Naive thymus-derived CD8-positive, alpha-beta T cell (primary cell): ENCODE results near the gene SLC25A29. TPM values are rescaled to one million over a fixed set of nuclear protein-coding genes. Genes with fewer than 3 reads are reported as not detected.
A peak's percentile ranks its signal among the peaks of the same experiment; 100 is the strongest.
"Not testable (repeated sequence)": the region's sequence is repeated elsewhere in the genome, so short reads cannot be mapped to it uniquely, and the experiment has no call there.

ENCODE experiments used
- ATAC-seq, 2 donors: fragments of 150-1000 bp; cut with Tn5 transposase in 1 of 2; sonication (Bioruptor Pico), chemical (Tn5 transposase) in 1 of 2; 1 replicate in 1 of 2; 2 replicates in 1 of 2; pipeline ENCODE4 v1.10.0; 2021; ENCODE audit warnings: mild to moderate bottlenecking in 2 of 2, moderate library complexity in 2 of 2
- POLR2A ChIA-PET: fragments of 350-600 bp; sonication (Branson Sonifier 250); formaldehyde crosslinking; loops from one replicate; lab custom pipeline; 2021; ENCODE audit warnings: antibody characterized with exemption; lab: Charles Lee
- DNase-seq, 10 donors: peaks; one replicate each; pipeline versions ENCODE4 v3.0.0 to v3.0.0-alpha.2; 2020 to 2022
- H3K27ac Mint-ChIP-seq, 10 donors: one replicate each; pipeline ENCODE4 v1.8.0; 2020 to 2022; ENCODE audit warnings: mild to moderate bottlenecking in 10 of 10, mixed read lengths in 10 of 10, moderate library complexity in 4 of 10, inconsistent platforms in 1 of 10
- H3K27me3 Mint-ChIP-seq, 5 donors: one replicate each; pipeline ENCODE4 v1.8.0; 2021 to 2022; ENCODE audit warnings: mixed read lengths in 5 of 5
- H3K36me3 Mint-ChIP-seq, 3 donors: one replicate each; pipeline ENCODE4 v1.8.0; 2020 to 2022; ENCODE audit warnings: mixed read lengths in 3 of 3, mild to moderate bottlenecking in 2 of 3, inconsistent platforms in 1 of 3
- H3K4me1 Mint-ChIP-seq, 4 donors: one replicate each; pipeline ENCODE4 v1.8.0; 2021 to 2022; ENCODE audit warnings: mixed read lengths in 4 of 4
- H3K4me3 Mint-ChIP-seq, 10 donors: one replicate each; pipeline ENCODE4 v1.8.0; 2020 to 2022; ENCODE audit warnings: mild to moderate bottlenecking in 10 of 10, mixed read lengths in 10 of 10, moderate library complexity in 6 of 10, inconsistent platforms in 1 of 10
- H3K9me3 Mint-ChIP-seq, 9 donors: one replicate each; pipeline ENCODE4 v1.8.0; 2020 to 2022; ENCODE audit warnings: mixed read lengths in 9 of 9, mild to moderate bottlenecking in 3 of 9, inconsistent platforms in 1 of 9, moderate library complexity in 1 of 9
- polyA plus RNA-seq, 3 donors: library from polyadenylated mRNA; unstranded; fragments of 300-500 nt; fragmentation: Illumina TruSeq; gene quantifications; one replicate each; pipeline ENCODE4 v1.2.3, GENCODE V29; 2021
- total RNA-seq, 8 experiments: library from RNA in 2 of 8; stranded (reverse) in 2 of 8; gene quantifications; one replicate each; pipeline ENCODE4 v1.2.3 and lab custom pipeline; 2021 to 2026

SLC25A29 gene
- total and polyA plus RNA-seq, 5 experiments from 2014 or later, result 2.7 to 18.5 (median 8.8) TPM

- Mint-ChIP-seq H3K27ac (peak overlapping the region in 1 of 10 donors; percentile 19), H3K27me3 (no peaks in the 10 kb centered on the region), H3K9me3 (no peaks in the 10 kb centered on the region), H3K4me3 (peak overlapping the region in 3 of 10 donors; percentile 45 to 89 (median 52)), H3K4me1 (peaks cover 12 to 50% (median 16%) of the 10 kb centered on the region in 4 donors), H3K36me3 (no peaks in the 10 kb centered on the region)
- POLR2A ChIA-PET, result interaction anchor here (1.4 kb wide), 1 partner anchor 11 kb away, joined by 5 read pairs; no protein-coding TSS in a partner anchor
- ATAC-seq (no peak), DNase-seq (no peak)
Measured at GRCh38 chr14:100303925-100304324, 2.3 kb downstream of the SLC25A29 start.

- no peak for DNase-seq
- H3K27ac Mint-ChIP-seq, result peak overlapping the region in 1 of 10 donors; percentile 21
- no peaks in the 10 kb centered on the region for H3K9me3 Mint-ChIP-seq
- H3K4me1 Mint-ChIP-seq, result peaks cover 12 to 44% (median 15%) of the 10 kb centered on the region in 4 donors
- no peaks in the 10 kb centered on the region for H3K27me3 Mint-ChIP-seq
- POLR2A ChIA-PET, result interaction anchor here (1.4 kb wide), 1 partner anchor 10 kb away, joined by 5 read pairs; no protein-coding TSS in a partner anchor
- ATAC-seq, result no peak
- H3K36me3 Mint-ChIP-seq, result no peaks in the 10 kb centered on the region
- H3K4me3 Mint-ChIP-seq, result no peak overlapping the region
Measured at GRCh38 chr14:100303179-100303578, 3.1 kb downstream of the SLC25A29 start.

GRCh38 chr14:100302616-100303015 is 3.6 kb downstream of the SLC25A29 start:
- ATAC-seq (no peak), DNase-seq (no peak)
- peak overlapping the region in 1 of 10 donors; percentile 41 for H3K4me3 Mint-ChIP-seq
- no peaks in the 10 kb centered on the region for H3K36me3 Mint-ChIP-seq
- peaks cover 10 to 43% (median 16%) of the 10 kb centered on the region in 4 donors for H3K4me1 Mint-ChIP-seq
- H3K27ac Mint-ChIP-seq, result peak overlapping the region in 1 of 10 donors; percentile 55
- no peaks in the 10 kb centered on the region for H3K27me3 Mint-ChIP-seq
- POLR2A ChIA-PET, result interaction anchor here (1.4 kb wide), 1 partner anchor 10 kb away, joined by 5 read pairs; no protein-coding TSS in a partner anchor
- no peaks in the 10 kb centered on the region for H3K9me3 Mint-ChIP-seq

- POLR2A ChIA-PET, result no interaction called here
- H3K27ac Mint-ChIP-seq, result no peak overlapping the region
Measured at GRCh38 chr14:100299238-100299560, 7.0 kb downstream of the SLC25A29 start.

GRCh38 chr14:100298551-100299237 is 7.5 kb downstream of the SLC25A29 start:
- Mint-ChIP-seq H3K36me3 (no peaks in the 10 kb centered on the region), H3K27me3 (no peaks in the 10 kb centered on the region), H3K4me1 (peaks cover 0 to 24% (median 9%) of the 10 kb centered on the region in 4 donors), H3K4me3 (no peak overlapping the region), H3K27ac (no peak overlapping the region), H3K9me3 (no peaks in the 10 kb centered on the region)
- peak in 1 of 10 donors; percentile 63 for DNase-seq
- POLR2A ChIA-PET, result no interaction called here
- ATAC-seq, result no peak

More at GRCh38 chr14:100299238-100299560, 7.0 kb downstream of the SLC25A29 start:
- H3K4me3 Mint-ChIP-seq, result no peak overlapping the region
- H3K36me3 Mint-ChIP-seq, result no peaks in the 10 kb centered on the region
- peaks cover 1 to 24% (median 12%) of the 10 kb centered on the region in 4 donors for H3K4me1 Mint-ChIP-seq
- no peak for DNase-seq
- no peaks in the 10 kb centered on the region for H3K9me3 Mint-ChIP-seq
- no peaks in the 10 kb centered on the region for H3K27me3 Mint-ChIP-seq
- no peak for ATAC-seq

GRCh38 chr14:100297320-100298300 is 8.6 kb downstream of the SLC25A29 start:
- POLR2A ChIA-PET, result no interaction called here
- H3K9me3 Mint-ChIP-seq, result no peaks in the 10 kb centered on the region
- ATAC-seq (peak in 1 of 2 donors; percentile 39), DNase-seq (peak in 1 of 10 donors; percentile 64)
- no peaks in the 10 kb centered on the region for H3K27me3 Mint-ChIP-seq
- peak overlapping the region in 2 of 10 donors; percentile 6 to 48 for H3K27ac Mint-ChIP-seq
- peak overlapping the region in 1 of 10 donors; percentile 50 for H3K4me3 Mint-ChIP-seq
- H3K4me1 Mint-ChIP-seq, result peaks cover 0 to 24% (median 3%) of the 10 kb centered on the region in 4 donors
- H3K36me3 Mint-ChIP-seq, result no peaks in the 10 kb centered on the region

- H3K27me3 Mint-ChIP-seq, POLR2A ChIA-PET, H3K27ac Mint-ChIP-seq, H3K9me3 Mint-ChIP-seq, H3K36me3 Mint-ChIP-seq, ATAC-seq: not testable (repeated sequence)
- peak in 1 of 10 donors; percentile 38 for DNase-seq
- H3K4me1 Mint-ChIP-seq, result peaks cover 0 to 24% (median 3%) of the 10 kb centered on the region in 4 donors
- H3K4me3 Mint-ChIP-seq, result peak overlapping the region in 1 of 10 donors; percentile 6
Measured at GRCh38 chr14:100296729-100297128, 9.5 kb downstream of the SLC25A29 start.

GRCh38 chr14:100296106-100296651 is 10.1 kb downstream of the SLC25A29 start:
- POLR2A ChIA-PET, result no interaction called here
- ATAC-seq (no peak), DNase-seq (peak in 1 of 10 donors; percentile 22)
- Mint-ChIP-seq H3K4me3 (no peak overlapping the region), H3K4me1 (peaks cover 0 to 24% (median 3%) of the 10 kb centered on the region in 4 donors), H3K9me3 (no peaks in the 10 kb centered on the region), H3K36me3 (no peaks in the 10 kb centered on the region), H3K27me3 (no peaks in the 10 kb centered on the region), H3K27ac (peak overlapping the region in 2 of 10 donors; percentile 3 to 63)

GRCh38 chr14:100295376-100296105 is 10.7 kb downstream of the SLC25A29 start:
- Mint-ChIP-seq H3K36me3 (no peaks in the 10 kb centered on the region), H3K27me3 (no peaks in the 10 kb centered on the region), H3K4me1 (peaks cover 0 to 24% (median 4%) of the 10 kb centered on the region in 4 donors), H3K4me3 (no peak overlapping the region), H3K9me3 (no peaks in the 10 kb centered on the region), H3K27ac (no peak overlapping the region)
- DNase-seq (peak in 1 of 10 donors; percentile 41), ATAC-seq (no peak)
- POLR2A ChIA-PET, result interaction anchor here (1.0 kb wide), 1 partner anchor 11 kb away, joined by 3 read pairs; no protein-coding TSS in a partner anchor

- no peaks in the 10 kb centered on the region for H3K36me3 Mint-ChIP-seq
- H3K4me3 Mint-ChIP-seq, result no peak overlapping the region
- peak overlapping the region in 2 of 10 donors; percentile 15 to 55 for H3K27ac Mint-ChIP-seq
- H3K9me3 Mint-ChIP-seq, result no peaks in the 10 kb centered on the region
- ATAC-seq, result no peak
- H3K4me1 Mint-ChIP-seq, result peaks cover 0 to 24% (median 4%) of the 10 kb centered on the region in 4 donors
- no peak for DNase-seq
- H3K27me3 Mint-ChIP-seq, result no peaks in the 10 kb centered on the region
- POLR2A ChIA-PET, result interaction anchor here (1.0 kb wide), 1 partner anchor 12 kb away, joined by 3 read pairs; no protein-coding TSS in a partner anchor
Measured at GRCh38 chr14:100294963-100295330, 11.3 kb downstream of the SLC25A29 start.

GRCh38 chr14:100294213-100294962 is 11.9 kb downstream of the SLC25A29 start:
- POLR2A ChIA-PET, result interaction anchor here (1.0 kb wide), 1 partner anchor 13 kb away, joined by 3 read pairs; no protein-coding TSS in a partner anchor
- H3K9me3 Mint-ChIP-seq, result no peaks in the 10 kb centered on the region
- H3K27ac Mint-ChIP-seq, result peak overlapping the region in 1 of 10 donors; percentile 15
- H3K36me3 Mint-ChIP-seq, result no peaks in the 10 kb centered on the region
- DNase-seq (no peak), ATAC-seq (no peak)
- H3K27me3 Mint-ChIP-seq, result no peaks in the 10 kb centered on the region
- no peak overlapping the region for H3K4me3 Mint-ChIP-seq
- H3K4me1 Mint-ChIP-seq, result peaks cover 0 to 24% (median 4%) of the 10 kb centered on the region in 4 donors
